GM21529 (cell line): ENCODE results near the gene KRT78.
"Not testable (repeated sequence)": the region's sequence is repeated elsewhere in the genome, so short reads cannot be mapped to it uniquely, and the experiment has no call there.

Source experiments
- ATAC-seq: cut with Tn5 transposase; IDR thresholded peaks from one replicate; pipeline ENCODE4 v1.9.1; 2021; ENCODE audit not compliant: unreplicated experiment

KRT78 gene

GRCh38 chr12:52848661-52849255 is at the start of gene KRT78:
Gene KRT78, minus strand, starts transcription at chr12:52848994. Its CDS starts 64 bp downstream, at chr12:52848930.
- ATAC-seq = no peak

- no peak for ATAC-seq
Observed at GRCh38 chr12:52896190-52897100, 47.7 kb upstream of the KRT78 start.

DNA sequence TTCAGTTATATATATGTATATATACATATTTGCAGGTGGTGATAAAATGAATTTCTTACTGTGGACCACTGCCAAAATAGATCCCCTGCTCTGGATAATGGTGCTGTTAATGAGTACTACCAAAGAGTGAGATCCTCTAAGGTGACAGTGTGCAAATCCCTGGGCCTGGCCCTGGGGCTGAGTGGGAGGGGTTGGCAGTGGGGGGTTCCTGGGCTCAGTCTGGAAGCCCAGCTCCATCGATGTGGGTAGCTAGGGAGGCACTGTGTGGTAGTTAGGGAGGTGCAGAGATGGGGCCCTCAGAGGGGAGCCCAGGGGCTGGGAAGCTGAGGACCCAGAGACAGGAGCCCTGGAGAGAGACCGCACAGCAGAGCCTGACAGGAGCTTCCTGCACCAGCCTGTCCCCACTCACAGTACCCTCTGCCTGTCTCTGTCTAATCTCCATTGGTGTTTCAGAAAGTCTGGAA is 47.0 kb upstream of the KRT78 start:
- no peak for ATAC-seq

GRCh38 chr12:52892974-52893373 is 44.2 kb upstream of the KRT78 start:
- no peak for ATAC-seq

DNA sequence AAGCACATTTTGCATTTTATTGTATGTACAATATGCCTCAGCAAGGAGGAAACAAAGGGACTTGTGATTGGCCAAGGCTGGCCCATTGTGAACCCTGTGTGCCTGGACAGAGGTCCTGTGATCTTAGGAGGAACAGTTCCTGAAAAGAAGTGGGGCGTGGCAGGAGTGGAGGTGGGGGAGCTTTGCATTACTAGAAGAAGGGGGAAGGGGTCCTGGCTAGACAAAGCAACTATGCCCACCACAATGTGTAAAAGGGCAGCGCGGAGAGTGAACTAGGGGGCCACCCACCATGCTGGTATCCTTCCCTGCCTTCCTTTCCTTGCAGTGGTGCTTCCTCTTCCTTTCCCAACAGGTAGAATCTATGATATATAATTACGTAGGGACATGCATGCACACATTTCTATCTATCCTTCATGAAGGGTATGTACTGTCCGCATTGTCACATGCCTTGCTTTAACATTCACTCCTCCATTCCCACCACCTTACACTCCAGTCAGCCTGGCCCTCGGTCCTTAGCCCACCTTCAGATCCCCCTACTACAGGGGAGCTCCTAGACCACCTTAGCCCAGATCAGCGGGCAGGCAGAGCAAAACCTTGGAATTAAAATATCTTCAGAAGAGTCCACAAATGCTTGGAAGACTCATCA is 43.5 kb upstream of the KRT78 start:
- ATAC-seq = no peak

- no peak for ATAC-seq
Observed at GRCh38 chr12:52891044-52891443, 42.2 kb upstream of the KRT78 start.

GRCh38 chr12:52890417-52890816 is 41.6 kb upstream of the KRT78 start:
- ATAC-seq = no peak

GRCh38 chr12:52884526-52885293 is 35.9 kb upstream of the KRT78 start:
- ATAC-seq = no peak

DNA sequence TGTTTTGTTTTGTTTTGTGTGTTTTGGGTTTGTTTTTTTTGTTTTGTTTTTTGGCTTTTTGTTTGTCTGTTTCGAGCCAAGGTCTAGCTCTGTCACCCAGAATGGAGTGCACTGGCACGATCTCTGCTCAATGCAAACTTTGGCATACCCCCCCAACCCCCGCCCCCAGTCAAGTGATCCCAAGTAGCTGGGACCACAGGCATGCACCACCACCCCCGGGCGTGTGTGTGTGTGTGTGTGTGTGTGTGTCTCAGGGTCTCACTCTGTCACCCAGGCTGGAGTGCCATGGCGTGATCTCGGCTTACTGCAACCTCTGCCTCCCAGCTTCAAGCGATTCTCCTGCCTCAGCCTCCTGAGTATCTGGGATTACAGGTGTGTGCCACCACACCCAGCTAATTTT is 31.7 kb upstream of the KRT78 start:
- ATAC-seq = not testable (repeated sequence)

DNA sequence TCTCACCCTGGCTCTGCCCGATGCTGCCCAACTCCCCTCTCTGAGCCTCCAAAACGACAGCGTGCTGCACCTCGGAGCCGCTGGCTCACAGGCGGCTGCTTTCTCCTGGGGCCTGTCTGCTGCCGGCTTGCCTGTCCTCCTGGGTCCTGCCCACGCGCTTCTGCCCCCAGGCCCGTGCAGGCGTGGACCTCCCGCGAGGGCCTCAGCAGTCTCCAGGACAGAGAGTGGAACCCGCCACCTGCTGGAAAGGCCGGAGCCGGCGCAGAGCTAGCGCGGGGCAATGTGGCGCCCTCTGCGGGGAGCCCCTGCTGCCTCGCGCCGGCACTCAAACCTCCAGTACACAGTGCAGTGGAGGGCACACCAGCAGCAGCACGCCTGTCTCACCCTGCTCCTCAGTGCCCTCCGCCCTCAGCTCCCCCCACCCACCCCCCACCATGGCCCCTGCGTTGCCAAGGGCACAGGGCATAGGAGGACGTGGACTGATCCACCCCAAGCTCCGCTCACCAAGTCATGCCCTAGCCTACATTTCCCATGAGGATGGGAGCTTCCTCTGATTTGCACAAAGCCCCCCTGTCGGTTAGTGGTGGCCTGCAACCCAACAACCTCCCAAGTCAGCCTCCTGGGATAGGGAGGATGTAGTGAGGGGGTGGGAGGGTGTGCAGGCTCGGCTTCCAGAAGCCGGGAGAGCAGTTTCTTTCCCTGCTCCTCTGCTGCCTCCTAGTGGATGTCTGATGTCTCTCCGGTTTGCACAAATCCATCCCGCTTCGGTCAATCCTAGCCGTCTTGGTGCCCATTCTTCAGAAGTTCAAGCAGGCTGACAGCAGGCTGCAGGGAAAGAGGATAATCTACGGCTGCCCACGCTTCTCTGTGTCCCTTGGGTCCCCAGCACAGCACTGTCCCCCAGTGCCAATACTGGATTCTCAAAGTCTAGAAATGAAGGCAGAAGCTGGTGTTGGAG is 30.9 kb upstream of the KRT78 start:
- peak; percentile 72 for ATAC-seq

GRCh38 chr12:52878507-52879393 is 30.0 kb upstream of the KRT78 start:
- ATAC-seq = no peak

- no peak for ATAC-seq
Observed at GRCh38 chr12:52877242-52877641, 28.4 kb upstream of the KRT78 start.

- ATAC-seq = no peak
Observed at GRCh38 chr12:52876372-52876771, 27.6 kb upstream of the KRT78 start.

DNA sequence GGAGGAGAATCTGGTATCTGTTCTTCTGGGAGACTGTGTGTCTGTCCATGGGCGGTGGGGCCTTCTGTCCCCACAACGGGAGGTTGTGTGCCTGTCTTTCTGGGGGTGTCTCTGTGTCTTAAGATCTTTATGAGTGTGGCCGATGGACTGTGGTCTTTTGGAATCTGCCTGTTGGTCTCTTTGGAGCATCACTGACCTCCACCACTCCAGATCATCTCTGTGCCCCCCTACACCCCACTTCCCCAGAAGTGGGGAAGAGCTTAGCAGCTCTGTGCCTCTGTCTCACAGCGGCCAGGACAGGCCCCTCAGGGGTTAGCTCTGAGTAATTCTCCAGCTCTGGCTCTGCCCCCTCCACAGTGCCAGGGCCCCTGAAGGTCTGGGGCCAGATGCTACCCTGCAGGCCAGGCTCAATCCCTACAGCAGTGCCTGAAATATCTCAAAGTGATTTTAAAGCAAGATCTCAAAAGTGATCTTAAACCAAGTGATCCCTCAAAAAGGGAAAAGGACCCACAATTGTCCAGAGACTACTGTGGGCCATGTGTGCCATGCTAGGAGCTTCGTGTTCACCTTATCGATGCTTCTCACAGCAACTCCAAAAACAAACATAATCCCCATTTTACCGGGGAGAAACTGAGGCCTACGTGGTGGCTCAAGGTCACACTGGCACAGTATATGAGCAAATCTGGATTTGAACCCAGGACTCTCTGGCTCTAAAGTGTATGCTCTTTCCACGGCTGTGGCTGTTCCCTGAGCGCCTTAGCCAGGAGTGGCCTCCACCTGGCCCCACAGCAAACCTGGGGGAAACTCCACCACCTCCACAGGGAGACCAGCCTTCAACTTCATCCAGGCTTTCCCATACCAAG is 26.0 kb upstream of the KRT78 start:
- ATAC-seq = no peak

GRCh38 chr12:52873832-52874572 is 25.2 kb upstream of the KRT78 start:
- no peak for ATAC-seq

GRCh38 chr12:52873513-52873831 is 24.7 kb upstream of the KRT78 start:
- ATAC-seq = no peak

DNA sequence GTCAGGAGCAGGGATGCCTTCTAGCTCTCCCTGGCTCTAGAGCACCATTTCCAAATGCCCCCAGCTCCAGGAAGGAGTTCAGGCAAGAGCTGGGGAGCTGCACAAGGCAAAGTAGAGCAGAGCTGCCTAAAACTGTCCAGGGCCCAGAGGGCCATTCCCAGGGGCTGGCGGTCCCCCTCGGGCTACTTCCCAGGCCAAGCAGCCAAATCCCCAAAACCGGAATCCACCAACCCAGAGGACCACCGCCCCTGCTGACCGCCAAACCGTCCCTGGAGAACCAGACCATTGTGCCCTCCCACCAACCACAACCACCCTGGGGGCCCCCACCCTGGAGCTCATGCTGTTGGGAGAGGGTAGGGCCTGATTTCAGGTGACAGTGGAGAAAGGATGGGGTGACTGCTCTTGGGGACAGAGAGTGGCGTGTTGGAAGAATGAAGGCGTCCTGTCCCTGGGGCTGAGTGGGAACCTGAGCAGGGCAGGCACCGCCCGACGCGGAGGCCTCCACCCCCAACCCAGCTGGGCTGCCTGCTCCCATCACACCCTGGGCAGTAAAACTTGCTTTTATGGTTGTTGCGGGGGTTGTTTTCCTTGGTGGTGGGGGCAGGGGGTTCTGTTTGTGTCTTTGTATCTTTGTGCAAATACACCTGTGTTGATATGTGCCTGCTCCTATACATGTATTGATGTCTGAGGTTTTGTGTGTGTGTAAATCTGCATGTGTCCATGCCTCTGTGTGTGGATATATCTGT is 24.0 kb upstream of the KRT78 start:
- ATAC-seq = no peak
